Hepatic stellate cell (primary cell): ENCODE measurements around the gene ARHGAP42.
"Not testable (repeated sequence)": the region's sequence is repeated elsewhere in the genome, so short reads cannot be mapped to it uniquely, and the experiment has no call there.

Experiments used
- DNase-seq: peaks from one replicate; pipeline ENCODE4 v3.0.0; 2011; ENCODE audit warnings: low spot score

Gene ARHGAP42

DNA sequence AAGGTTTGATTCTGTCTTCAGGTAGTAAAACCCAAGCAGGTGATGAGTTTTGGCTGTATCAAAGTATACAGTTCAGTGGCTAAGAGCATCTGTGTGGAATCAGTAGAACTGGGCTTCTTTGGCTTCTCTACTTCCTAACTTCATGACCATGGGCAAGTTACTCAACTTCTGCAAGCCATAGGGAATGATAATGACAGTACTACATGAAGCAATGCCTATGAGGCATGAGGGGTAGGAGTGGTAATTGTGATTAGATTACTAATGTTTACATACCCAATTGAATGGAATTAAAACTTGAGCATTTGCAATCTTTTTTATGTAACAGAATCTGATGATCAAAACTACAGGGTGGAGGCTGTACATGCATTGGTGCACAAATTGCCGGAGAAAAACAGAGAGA, 278.3 kb downstream of the ARHGAP42 start:
- no peak for DNase-seq

DNA sequence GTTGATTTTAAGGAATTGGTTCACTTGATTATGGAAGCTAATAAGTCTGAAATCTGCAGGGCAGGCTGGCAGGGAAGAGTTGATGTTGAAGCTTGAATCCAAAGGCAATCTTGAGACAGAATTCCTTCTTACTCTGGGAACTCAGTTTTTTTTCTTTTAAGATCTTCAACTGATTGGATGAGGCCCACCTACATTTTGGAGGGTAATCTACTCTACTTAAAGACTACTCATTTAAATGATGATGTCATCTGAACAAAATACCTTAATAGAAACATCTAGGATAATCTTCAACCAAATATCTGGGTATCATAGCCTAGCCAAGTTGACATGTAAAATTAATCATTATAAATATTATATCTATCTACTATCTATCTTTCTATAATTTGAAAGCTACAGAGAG, 279.3 kb downstream of the ARHGAP42 start:
- DNase-seq: no peak

DNA sequence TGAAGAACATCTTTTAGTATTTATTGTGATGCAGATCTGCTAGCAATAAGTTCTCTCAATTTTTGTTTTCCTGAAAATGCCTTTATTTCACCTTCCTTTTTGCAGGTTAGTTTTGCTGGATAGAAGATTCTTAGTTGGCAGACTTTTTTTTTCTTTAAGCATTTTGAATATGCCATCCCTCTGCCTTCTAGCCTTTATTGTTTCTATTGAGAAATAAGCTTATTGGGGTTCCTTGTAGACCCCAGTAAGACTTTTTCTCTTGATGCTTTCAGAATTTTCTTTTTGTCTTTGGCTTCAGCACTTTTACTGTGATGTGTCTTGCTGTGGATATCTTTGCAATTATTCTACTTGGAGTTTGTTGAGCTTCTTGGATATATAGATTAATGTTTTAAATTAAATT, 281.9 kb downstream of the ARHGAP42 start:
- DNase-seq: no peak

DNA sequence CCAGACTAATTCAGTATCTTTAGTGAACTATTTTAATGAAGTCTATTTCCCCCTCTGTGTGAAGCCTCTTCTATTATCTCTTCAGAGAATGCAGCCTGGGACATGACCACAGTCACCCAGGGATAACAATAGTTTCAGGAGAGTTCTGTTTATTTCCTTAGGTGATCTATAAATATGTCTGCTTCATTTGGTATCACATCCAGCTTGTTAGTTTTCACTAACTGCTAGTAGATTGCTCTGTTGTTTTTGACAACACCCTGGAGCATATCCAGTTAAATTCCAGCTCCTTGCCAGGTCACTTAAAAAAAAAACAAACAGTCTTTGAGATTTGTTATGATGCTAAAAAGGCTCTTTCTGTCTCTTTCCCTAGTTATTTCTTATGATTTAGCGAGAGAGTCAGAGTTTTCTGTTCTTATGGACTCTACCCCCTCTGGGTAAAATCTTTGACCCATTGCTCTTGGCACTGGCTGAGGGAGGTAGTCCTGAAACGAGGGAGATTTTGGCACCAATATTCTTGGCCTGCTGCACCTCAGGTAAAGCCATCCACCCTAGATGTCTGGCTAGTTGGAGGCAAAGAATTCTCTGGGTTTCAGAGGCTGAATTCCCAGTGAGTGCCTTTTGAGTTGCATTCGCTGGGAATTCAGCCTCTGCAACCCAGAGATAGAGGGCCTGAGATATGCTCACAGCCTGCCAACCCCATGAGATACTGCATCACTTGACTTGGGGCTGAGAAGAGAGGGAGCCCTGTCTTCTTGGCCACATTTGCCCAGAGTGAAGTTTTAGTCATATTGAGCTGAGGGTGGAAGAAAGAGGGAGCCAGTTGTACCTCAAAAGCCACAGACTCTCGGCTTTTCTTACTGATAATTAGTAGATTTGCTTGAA, 283.4 kb downstream of the ARHGAP42 start:
- no peak for DNase-seq

DNA sequence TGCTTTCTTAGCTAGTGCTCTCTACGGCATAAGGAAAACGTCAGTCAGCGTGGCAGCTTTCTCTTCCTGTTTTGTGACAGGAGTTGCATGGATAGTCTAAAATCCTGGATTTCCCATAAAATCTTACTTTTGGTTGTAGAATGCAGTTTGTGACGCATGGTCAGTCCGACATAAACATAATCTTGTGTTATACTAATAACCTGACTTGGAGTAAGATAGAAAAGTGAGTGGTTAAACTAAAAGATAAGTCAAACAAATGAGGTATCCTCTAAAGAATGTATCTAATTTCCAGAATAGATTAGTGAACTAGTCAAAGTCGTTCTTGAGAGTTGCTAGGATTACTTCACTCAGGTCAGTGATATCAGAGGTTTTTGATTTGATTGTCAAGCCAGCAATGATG, 285.0 kb downstream of the ARHGAP42 start:
- no peak for DNase-seq

DNA sequence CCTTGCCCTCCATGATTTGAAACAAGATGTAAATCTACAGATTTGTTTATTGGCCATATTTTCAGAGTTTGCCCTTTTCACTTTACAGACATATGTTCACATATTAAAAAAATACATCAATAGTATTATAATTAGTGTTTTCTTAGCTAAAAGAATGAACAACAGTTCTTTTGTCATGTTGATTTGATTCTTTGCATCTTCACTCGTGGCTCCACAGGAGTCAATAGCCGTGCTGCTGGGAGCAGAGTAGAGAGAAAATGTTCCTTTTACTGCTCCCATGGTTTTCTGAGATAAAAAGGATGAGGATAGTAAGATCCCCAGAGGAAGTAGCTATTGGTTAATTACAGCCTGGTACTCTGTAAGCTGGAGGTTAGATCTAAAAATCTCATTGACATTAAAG, 291.4 kb downstream of the ARHGAP42 start:
- no peak for DNase-seq

DNA sequence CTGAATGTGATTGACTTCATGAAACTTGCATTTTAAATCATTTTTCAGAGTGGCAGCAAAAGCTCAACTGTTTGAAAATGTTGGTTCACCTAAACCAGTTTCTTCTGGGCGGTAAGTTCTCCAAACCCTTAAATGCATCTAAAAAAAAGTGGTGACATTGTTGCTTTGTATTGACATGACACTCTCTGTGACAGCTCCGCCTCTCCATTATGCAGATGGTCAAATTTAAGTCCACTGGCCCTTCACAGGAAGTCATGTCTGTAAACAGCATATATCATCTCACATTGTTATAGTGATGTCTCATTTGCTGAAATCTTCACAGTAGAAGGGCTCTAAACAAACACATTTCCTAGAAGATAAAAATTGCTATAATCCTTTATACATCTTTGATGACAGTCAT, 291.9 kb downstream of the ARHGAP42 start:
- DNase-seq: no peak

DNA sequence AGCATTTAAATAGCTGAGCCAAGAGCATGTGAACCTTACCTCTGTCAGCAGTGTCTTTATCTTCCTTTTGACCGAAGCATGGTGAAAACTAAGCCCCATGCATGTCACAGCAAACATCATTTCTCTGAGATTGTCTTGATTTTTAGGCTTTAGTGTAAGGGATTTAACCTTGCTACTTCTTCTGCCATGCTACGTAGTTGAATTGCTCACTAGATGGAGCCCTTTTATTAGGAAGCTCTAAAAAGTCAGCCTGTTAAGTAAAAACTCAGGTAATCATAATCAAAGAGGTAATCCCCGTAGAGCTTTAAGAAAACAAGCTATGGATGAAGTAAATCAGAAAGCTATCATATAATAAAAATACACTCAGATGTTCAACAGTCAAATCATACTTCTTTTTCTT, 293.1 kb downstream of the ARHGAP42 start:
- DNase-seq: no peak

DNA sequence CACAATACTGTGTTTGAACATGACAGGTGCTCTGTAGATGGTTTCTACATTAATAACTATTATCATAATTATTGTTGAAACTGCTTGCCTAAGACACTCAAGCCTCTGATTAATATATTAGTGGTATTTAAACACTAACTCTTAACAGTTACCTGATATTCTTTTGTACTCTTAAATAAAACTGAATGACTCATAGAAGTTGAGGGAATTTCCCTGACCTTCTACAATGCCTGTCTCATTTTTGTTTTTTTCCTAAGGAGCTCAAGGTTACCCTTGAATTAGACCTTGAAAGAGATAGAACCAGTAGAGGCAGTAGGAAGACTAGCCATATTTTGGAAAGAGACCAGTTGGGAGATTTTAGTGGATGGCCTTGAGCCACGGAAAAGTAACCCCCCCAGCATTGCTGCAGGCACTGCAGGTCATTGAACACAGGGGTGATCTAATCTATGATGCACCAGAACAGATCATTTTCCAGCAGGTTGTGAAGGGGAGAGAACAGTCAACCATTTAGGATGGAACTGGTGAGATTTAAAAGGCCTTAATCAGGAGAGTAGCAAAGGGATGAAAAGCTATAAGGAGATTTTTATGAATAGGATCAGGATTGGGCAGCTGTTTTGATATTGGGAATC, 294.2 kb downstream of the ARHGAP42 start:
- DNase-seq: no peak

DNA sequence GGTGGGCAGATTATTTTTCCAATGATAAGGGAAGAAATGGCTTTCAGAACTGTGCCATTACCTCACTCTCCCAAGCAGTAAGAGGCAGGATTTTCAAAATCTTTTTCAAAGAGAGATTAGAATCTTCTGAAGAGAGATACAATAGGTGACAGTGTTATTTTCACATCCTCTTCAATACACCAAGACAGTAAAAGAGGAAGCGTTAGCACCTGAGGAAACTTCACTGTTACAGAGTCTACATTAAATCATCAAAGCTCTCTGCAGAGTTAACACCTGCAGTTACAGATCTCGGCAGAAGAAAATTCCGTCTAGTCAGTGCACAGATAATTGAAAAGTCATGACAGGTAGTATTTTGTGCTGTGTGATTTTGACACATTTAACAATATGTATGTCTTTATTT, 297.6 kb downstream of the ARHGAP42 start:
- DNase-seq: no peak

DNA sequence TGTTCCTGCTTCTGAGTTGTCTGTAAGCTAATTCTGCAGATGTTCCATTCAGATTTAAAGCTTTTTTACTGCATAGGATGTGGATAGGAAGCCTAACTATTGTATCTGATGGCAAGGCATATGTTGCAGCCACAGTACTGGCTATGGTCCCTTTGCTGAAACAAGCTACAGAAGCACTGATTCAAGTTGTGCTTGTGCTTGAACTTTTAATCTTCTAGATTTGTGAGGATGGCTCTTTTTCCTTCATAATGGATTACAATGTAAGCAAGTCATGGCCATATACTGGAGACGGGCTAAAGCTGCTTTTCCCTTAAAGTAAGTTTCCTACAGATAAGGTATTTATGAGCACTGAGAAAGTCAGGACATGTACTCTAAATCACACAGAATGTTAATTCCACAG, 303.8 kb downstream of the ARHGAP42 start:
- no peak for DNase-seq

DNA sequence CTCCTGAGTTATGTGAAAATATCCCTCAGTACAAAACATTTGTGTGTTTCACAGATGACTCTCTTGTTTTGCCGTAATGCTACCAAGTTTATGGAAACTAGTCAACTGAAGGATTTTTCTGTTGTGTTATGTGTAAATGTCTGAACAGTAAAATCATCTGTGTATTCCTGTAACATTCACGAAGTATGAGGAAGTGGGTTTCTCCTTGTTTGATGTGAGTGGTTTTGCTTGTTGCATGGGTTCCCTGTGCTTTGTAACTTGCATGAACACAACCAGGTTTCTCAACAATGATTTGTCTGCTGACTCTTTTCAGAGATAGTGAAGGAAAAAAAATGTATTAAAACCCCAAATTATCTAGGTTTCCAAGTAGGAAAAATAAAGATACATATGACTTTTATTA, 304.5 kb downstream of the ARHGAP42 start:
- DNase-seq: no peak

DNA sequence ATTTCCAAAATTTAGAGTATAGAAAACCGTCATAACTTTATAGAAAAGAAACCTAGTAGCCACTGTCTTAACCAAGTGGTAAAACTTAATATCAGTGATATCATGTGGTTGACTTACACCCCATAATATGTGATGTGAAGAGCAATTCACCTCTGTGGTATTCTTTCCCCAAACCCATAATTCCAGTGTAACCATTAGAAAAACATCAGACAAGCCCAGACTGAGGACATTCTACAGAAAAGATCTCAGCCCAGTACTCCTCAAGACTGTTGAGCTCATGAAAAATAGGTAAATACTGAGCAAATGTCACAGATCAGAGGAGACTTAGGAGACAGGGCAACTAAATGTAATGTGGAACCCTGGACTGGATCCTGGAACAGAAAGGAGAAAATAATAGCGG, 307.9 kb downstream of the ARHGAP42 start:
- no peak for DNase-seq

DNA sequence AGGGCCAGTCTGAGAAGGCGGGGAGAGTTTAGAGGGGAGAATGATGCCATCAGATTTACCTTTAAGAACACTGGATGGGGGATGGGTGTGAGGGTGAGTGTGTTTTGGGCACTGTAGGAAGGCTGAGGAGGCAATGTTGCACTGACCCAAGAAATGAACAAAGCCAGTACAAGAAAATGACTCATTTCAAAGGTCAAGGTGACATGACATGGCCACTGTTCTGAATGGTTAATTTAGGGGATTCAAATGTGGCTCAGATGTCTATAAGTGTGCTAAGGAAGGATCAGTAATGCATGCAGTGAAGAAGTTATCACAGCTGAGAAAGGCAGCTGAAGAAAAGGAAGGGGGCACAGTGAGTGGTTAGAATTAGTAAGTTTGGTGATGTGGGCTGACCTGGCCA, 312.7 kb downstream of the ARHGAP42 start:
- DNase-seq: no peak

DNA sequence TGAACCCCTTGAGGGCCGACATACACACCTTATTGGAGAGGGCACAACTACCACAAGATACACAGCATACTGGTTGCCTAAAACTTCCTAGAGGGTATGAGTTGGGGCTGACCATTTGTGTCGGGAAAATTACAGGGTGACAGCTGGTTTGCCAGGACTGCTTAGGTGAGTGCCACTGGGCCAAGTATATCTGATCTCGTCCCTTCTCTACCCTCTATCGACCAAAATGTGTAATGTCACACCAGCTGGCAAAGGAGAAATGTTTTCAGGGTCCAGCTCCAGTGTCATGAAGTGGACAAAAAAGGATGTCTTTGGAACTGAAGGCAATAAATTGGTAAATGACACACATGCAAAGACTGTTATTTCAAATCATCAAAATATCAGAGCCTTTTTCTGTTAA, 316.4 kb downstream of the ARHGAP42 start:
- DNase-seq: no peak

DNA sequence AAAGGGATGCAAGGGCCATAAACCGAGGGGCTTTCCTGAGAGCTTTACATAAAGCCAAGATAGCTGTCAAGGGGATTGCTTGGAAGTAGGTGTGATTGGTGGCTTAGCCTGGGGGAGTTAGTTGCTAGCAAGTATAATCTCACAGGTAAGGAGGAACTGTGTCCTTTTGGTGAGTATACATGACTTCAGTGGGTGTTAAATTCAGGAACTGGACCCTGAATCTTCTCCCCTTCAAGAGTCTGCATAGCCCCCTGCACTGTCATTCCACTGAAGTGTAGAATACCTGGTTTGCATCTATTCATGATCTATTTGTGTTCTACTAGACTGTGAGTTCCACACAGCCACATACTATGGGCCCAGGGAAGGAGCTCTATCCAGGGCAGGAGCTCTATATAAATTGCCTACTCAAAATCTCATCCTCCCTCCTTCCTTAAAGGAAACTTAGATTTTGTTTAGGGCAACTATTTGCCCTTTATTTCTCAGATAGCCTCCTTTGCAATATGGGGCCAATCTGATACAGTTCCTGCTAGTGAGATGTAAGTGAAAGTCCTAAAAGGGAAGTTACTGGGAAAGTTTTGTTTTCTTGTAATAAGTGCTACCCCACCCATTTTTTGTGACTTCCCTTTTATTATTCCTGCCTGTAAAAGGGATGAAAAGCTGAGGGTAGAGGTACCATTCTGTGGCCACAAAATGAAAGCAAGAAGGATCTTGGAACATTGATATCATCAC, 322.0 kb downstream of the ARHGAP42 start:
- DNase-seq: no peak

DNA sequence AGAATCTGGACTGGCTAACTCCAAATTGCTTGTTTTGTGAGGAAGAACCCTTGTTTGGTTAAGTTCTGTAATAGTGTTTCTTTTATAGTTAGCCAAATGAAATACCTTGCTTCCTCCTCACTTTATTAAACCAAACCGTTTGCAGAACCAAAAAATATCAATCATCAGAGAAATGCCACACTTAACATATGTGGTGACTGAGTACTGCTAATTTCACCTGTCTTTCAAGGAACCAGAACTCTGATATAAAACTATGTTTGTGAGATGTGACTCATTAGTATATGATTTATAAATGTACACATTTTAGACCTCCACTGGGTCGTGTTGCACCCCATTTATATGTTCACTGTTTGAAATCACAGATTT, 322.6 kb downstream of the ARHGAP42 start:
- no peak for DNase-seq

DNA sequence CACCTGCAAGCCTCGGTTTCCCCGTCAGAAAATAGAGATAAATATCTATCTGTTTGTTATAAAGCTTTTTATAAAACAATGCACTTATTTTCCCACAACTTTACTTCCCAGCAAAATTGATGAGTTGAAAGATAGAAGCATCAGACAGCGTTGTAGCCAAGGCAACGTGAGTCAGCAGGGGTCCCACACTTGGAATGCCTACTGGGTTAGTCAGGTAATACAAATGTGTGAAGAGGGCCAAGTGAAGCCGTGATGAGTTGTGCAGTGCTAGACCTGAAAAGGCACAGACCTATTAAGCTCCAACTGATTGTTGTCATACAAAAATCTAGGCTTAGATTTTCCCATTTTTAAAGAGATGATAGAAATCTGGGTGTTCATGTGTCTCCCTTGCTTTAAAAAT, 323.8 kb downstream of the ARHGAP42 start:
- no peak for DNase-seq

DNA sequence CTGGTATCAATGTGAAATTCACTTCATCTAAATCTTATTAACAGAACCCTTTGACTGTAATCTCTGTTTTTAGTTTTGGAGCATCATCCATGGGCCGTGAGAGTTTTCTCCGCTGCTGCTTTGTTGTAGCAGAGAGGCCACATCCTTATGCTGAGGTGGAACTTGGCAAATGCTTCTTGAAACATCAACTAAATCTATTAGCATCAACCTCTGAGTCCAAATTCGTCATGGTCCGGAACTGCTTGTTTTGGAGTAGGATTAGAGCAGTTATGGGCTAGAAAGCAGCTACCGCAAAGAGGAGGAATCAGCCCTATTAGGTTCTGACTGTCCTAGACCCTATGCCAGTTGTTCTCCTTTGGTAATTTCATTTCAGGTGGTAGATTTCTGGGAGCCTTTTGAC, 324.8 kb downstream of the ARHGAP42 start:
- DNase-seq: no peak

DNA sequence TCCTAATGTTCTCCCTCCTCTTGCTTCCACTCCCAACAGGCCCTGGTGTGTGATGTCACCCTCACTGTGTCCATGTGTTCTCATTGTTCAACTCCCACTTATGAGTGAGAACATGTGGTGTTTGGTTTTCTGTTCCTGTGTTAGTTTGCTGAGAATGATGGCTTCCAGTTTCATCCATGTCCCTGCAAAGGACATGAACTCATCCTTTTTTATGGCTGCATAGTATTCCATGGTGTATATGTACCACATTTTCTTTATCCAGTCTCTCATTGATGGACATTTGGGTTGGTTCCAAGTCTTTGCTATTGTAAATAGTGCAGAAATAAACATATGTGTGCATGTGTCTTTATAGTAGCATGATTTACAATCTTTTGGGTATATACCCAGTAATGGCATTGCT, 326.6 kb downstream of the ARHGAP42 start:
- DNase-seq: not testable (repeated sequence)

DNA sequence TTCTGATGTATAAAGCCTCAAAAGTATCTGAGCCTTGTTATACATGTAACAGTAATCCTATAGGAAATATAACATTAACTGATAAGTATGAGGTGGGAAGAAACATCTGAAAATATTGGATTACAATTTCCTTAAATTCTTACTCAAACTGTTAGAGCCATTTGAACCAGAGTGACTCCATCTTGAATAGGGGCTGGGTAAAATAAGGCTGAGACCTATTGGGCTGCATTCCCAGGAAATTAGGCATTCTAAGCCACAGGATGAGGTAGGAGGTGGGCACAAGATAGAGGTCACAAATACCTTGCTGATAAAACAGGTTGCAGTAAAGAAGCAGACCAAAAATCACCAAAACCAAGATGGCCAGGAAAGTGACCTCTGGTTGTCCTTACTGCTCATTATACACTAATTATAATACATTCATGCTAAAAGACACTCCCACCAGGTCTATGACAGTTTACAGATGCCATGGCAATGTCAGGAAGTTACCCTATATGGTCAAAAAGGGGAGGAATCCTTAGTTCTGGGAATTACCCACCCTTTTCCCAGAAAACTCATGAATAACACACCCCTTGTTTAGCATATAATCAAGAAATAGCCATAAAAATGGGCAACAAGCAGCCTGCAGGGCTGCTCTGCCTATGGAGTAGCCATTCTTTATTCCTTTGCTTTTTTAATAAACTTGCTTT, 327.7 kb downstream of the ARHGAP42 start:
- no peak for DNase-seq

DNA sequence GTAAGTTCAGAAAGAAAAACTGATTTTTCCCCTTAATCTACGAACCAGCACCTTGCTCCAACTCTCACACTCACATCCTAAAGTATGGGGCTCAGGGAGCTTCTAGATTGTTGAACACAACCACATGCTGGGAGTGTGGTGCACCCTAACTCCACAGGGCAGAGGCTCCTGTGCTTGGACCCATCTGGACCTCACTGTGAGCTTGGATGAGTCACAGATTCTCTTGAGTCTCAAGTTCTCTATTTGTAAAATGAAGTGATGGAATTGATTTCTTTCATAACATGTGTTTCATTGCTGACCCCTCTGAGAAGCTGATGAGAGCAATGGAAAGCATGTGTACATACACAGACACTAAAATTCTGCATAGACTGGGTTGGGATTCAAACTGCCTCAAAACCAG, 332.8 kb downstream of the ARHGAP42 start:
- DNase-seq: no peak

DNA sequence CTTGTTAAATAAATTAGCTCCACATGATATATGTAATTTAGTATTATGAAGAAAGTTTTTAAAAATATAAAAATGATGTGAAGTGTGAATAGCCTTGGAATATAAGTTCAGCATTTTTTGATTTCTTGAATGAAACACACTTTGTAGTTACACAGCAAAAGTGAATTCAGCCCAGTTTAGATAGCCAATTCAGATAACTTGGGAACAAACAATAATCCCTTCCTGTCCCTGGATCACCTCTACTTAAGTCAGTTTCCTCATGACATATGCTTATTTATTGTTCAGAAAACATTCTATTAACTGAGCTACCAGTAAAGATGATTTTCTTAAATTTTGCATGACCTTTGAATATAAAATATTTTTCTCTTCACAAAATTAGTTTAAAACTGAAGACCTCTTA, 335.2 kb downstream of the ARHGAP42 start:
- DNase-seq: no peak
